ENCODE measurements around the gene NRXN3. TPM values are rescaled to one million over a fixed set of nuclear protein-coding genes. Genes with fewer than 3 reads are reported as not detected.

The NRXN3 gene
- total RNA-seq, 1 donor from 2014 or later = 5.9 TPM

DNA sequence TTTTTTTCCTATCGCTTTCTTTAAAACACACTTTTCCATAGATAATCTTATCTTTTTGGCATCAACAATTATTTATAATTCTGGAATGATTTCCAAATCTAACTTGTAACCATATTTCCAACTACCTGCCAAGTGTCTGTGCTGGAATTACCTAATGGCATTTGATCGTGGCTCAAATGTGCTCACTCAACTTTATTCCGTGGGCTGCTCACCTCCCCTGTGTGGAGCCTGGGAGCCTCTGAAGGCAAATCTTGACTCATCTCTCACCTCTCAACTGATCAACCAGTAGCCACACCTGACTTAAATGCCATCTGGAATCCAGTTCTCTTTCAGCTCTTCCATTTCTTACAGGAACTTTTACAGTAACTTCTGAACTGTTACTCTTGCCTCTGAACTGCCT is 1432.6 kb downstream of the NRXN3 start:
- H2AFZ ChIP-seq (replicated peaks) = no peak overlapping the region
- no peaks in the 10 kb centered on the region for H3K36me3 ChIP-seq
- H3K4me1 ChIP-seq = no peaks in the 10 kb centered on the region
- H3K9ac ChIP-seq = no peak overlapping the region
- DNase-seq (ENCODE audit: low spot score) = no peak
- Mint-ChIP-seq H3K9me3 (no peaks in the 10 kb centered on the region), H3K4me1 (no peaks in the 10 kb centered on the region), H3K27me3 (ENCODE audit: insufficient read depth, low read depth) (no peaks in the 10 kb centered on the region), H3K27ac (no peak overlapping the region), H3K4me3 (no peak overlapping the region), H3K36me3 (no peaks in the 10 kb centered on the region)
- no peak overlapping the region for H3K4me3 ChIP-seq
- H4K20me1 ChIP-seq (ENCODE audit: low read depth) = no peaks in the 10 kb centered on the region
- no peaks in the 10 kb centered on the region for H3K27me3 ChIP-seq
- H3K79me2 ChIP-seq (ENCODE audit: low read depth) = no peaks in the 10 kb centered on the region
- no peaks in the 10 kb centered on the region for H3K9me3 ChIP-seq (ENCODE audit: low read depth)
- H3K27ac ChIP-seq = no peak overlapping the region
- TF ChIP-seq EZH2 (IDR thresholded peaks at IDR 0.05) (no peak), EZH2phosphoT487 (IDR thresholded peaks at IDR 0.05) (no peak), CTCF (IDR thresholded peaks at IDR 0.05) (no peak)
- H3K4me2 ChIP-seq = no peak overlapping the region
- H3F3A ChIP-seq (ENCODE audit: low read depth) = no peaks in the 10 kb centered on the region

- H3K4me3 Mint-ChIP-seq = no peak overlapping the region
- H3K27ac Mint-ChIP-seq = no peak overlapping the region
- Histone ChIP-seq H3K36me3 (no peaks in the 10 kb centered on the region), H3K4me1 (no peaks in the 10 kb centered on the region), H4K20me1 (ENCODE audit: low read depth) (no peaks in the 10 kb centered on the region), H2AFZ (replicated peaks) (no peak overlapping the region), H3K9me3 (ENCODE audit: low read depth) (no peaks in the 10 kb centered on the region), H3F3A (ENCODE audit: low read depth) (no peaks in the 10 kb centered on the region), H3K9ac (no peak overlapping the region), H3K79me2 (ENCODE audit: low read depth) (no peaks in the 10 kb centered on the region), H3K4me2 (no peak overlapping the region), H3K27ac (no peak overlapping the region), H3K4me3 (no peak overlapping the region), H3K27me3 (no peaks in the 10 kb centered on the region)
- peak; percentile 5 for DNase-seq (ENCODE audit: low spot score)
- H3K9me3 Mint-ChIP-seq = no peaks in the 10 kb centered on the region
- no peaks in the 10 kb centered on the region for H3K27me3 Mint-ChIP-seq (ENCODE audit: insufficient read depth, low read depth)
- no peak for TF ChIP-seq EZH2phosphoT487 (IDR thresholded peaks at IDR 0.05)
- TF ChIP-seq EZH2 (IDR thresholded peaks at IDR 0.05) = no peak
- no peak for TF ChIP-seq CTCF (IDR thresholded peaks at IDR 0.05)
- H3K4me1 Mint-ChIP-seq = no peaks in the 10 kb centered on the region
- no peaks in the 10 kb centered on the region for H3K36me3 Mint-ChIP-seq
Measured at GRCh38 chr14:79605849-79606248, 1435.7 kb downstream of the NRXN3 start.

- H3K4me2 ChIP-seq = no peak overlapping the region
- no peaks in the 10 kb centered on the region for H3K27me3 Mint-ChIP-seq (ENCODE audit: insufficient read depth, low read depth)
- no peaks in the 10 kb centered on the region for H3K4me1 ChIP-seq
- no peak overlapping the region for H3K27ac ChIP-seq
- no peaks in the 10 kb centered on the region for H4K20me1 ChIP-seq (ENCODE audit: low read depth)
- H3K27me3 ChIP-seq = no peaks in the 10 kb centered on the region
- H3K9ac ChIP-seq = no peak overlapping the region
- no peak overlapping the region for H3K4me3 Mint-ChIP-seq
- no peak overlapping the region for H2AFZ ChIP-seq (replicated peaks)
- H3K36me3 ChIP-seq = no peaks in the 10 kb centered on the region
- H3K27ac Mint-ChIP-seq = no peak overlapping the region
- H3K4me3 ChIP-seq = no peak overlapping the region
- no peaks in the 10 kb centered on the region for H3K9me3 ChIP-seq (ENCODE audit: low read depth)
- no peaks in the 10 kb centered on the region for H3K36me3 Mint-ChIP-seq
- H3K9me3 Mint-ChIP-seq = no peaks in the 10 kb centered on the region
- H3K4me1 Mint-ChIP-seq = no peaks in the 10 kb centered on the region
- DNase-seq (ENCODE audit: low spot score) = no peak
- no peaks in the 10 kb centered on the region for H3F3A ChIP-seq (ENCODE audit: low read depth)
- H3K79me2 ChIP-seq (ENCODE audit: low read depth) = no peaks in the 10 kb centered on the region
- no peak for TF ChIP-seq EZH2phosphoT487 (IDR thresholded peaks at IDR 0.05)
- TF ChIP-seq EZH2 (IDR thresholded peaks at IDR 0.05) = no peak
- TF ChIP-seq CTCF (IDR thresholded peaks at IDR 0.05) = no peak
Measured at GRCh38 chr14:79608446-79608845, 1438.3 kb downstream of the NRXN3 start.
